GM18867 (cell line): ENCODE measurements around the gene C1RL.
"Not testable (repeated sequence)": the region's sequence is repeated elsewhere in the genome, so short reads cannot be mapped to it uniquely, and the experiment has no call there.

Experiments used
- ATAC-seq: cut with Tn5 transposase; IDR thresholded peaks from one replicate; pipeline ENCODE4 v1.9.1; 2021; ENCODE audit warnings: mild to moderate bottlenecking, moderate library complexity; ENCODE audit not compliant: unreplicated experiment

The C1RL gene

DNA sequence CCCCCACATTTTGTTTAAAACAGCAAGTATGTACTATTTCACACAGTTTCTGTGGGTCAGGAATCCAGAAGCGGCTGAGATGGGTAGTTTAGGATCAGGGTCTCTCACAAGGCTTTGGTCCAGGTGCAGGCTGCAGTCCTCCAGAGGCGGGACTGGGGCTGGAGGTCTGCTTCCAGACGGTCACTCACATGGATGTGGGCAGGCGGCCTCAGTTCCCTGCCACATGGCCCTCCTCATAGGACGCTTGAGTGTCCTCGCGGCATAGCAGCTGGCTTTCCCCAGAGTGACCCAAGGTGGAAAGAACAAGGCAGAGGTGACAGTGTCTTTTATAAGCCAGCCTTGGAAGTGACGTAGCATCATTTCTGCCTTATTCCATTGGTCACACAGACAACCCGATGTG lies 7.9 kb upstream of the C1RL start:
- no peak for ATAC-seq

DNA sequence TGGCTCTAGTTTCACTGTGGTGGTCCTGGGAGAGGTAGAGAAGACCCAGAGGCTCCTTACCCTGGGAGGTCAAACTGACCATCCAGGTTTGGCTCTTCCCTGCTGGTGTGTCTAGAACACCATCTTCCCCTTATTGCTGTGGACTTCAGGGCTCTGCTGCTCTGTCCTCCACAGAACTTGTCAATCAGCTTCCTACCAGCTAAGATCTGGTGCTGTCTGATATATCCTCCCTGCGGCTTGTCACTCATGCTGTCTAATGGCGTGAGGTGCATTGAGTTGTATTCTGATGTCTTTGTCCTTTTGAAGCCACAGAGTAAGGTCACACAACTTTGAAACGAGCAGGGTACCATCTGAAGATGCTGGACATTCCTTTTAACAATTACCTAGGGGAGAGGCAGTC lies 7.2 kb upstream of the C1RL start:
- no peak for ATAC-seq

DNA sequence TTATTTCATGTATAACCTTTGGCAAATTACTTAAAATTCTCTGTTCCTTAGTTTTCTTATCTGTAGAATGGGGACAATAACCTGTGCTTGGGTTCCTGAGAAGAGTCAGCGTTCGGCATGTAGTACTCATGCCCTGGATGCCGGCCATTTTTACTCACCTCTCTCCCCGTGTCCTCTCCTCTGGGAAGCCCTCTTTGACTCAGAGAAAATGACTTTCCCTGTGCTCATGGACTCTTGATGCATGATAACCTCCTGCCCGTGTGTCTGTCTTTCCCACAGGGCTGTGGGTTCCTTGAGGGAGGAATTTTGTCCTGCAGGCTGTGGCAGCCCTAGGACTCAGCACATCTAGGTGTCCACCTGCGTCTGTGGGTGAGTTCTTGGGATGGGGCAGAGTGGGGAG lies 5.8 kb upstream of the C1RL start:
- ATAC-seq, result no peak

DNA sequence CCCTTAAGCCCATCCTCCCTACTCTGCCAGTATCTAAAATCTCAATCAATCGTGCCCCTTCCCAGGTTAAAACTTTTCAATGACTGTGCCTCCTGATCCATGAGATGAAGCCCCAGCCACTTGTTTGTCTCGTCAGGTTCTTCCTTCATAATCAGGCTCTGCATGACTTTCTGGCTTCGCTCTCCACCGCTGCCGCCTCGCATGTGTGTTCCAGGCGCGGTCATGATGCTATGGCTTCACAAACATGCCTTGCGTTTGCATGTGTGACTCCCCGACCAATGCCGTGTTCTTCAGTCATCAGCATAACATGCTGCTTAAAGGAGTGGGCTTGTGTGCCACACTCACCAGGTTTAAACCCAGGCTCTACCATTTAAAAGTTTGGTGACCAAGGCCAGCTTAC lies 5.0 kb upstream of the C1RL start:
- no peak for ATAC-seq

DNA sequence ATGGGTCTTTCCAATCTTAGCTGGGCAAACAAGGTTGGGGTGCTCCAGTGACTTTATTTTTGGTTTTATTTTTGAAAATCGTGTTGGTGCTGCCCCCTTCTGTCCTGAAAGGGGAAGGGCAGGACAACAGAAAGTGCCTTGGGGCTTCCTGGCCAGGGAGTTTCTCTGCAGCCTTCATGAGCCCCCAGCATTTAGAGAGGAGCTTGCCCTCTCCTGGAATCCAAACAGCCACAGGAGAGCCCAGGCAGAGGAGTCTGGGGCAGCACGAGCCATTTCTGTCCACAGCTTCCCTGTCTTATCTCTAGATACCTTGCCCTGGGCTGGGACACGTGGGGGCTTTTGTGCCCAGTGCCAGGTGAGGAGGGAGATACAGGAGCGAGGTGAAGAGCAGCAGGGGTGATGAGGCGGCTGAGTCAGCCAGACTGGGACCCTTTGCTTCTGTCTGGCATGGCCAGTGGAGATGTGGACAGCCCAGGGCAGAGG lies 4.4 kb upstream of the C1RL start:
- ATAC-seq, result no peak

DNA sequence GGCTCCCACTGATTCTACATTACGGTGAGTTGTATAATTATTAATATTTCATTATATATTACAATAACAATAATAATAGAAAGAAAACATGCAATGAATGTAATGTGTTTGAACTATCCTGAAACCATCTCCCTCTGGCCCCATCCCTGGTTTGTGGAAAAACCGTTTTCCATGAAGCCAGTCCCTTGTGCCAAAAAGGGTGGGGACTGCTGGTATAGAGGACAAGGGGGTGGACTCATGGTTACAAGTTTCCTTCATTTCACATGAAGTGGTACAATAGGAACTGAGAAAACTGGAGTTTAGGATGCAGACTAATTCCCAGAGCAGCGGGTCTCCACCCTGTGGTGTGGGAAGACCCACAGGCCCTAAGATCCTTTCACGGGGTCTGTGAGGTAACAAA lies 3.0 kb upstream of the C1RL start:
- ATAC-seq, result no peak

DNA sequence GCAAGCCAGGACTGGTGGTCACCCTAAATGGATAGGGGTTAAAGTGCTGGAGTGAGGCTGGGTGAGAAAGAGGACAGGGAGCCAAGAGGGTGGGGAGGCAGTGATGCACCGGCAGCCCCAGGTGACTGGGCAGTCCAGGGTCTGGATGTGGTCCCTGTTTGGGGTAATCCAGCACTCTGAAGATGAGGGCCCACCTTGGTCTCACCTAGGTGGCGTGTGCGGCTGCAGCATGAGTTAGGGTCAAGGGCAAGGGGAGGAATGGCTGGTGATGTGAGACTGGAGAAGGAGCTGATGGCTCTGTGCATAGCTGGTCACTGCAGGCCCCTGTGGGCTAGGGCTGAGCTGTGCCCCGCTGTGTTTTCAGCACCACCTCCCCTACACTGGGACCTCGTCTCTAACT lies 1.6 kb upstream of the C1RL start:
- ATAC-seq, result no peak

DNA sequence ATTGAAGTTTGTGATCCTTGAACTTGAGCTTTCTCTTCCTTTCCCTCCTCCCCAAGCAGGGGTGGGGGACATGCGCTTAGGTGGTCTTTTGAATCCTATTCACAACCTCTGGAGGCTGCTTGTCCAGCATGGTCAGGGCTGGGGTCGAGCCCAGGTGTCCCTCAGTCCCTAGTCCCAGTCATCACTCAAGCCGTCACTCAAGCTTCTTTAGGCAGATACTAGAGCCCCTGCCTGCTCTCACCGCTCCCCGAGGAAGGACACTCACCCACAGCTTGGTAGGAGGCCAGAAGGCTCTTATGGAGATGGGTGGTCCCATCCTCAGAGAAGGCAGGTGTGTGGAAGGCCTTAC lies 532 bp upstream of the C1RL start:
- ATAC-seq, result no peak

DNA sequence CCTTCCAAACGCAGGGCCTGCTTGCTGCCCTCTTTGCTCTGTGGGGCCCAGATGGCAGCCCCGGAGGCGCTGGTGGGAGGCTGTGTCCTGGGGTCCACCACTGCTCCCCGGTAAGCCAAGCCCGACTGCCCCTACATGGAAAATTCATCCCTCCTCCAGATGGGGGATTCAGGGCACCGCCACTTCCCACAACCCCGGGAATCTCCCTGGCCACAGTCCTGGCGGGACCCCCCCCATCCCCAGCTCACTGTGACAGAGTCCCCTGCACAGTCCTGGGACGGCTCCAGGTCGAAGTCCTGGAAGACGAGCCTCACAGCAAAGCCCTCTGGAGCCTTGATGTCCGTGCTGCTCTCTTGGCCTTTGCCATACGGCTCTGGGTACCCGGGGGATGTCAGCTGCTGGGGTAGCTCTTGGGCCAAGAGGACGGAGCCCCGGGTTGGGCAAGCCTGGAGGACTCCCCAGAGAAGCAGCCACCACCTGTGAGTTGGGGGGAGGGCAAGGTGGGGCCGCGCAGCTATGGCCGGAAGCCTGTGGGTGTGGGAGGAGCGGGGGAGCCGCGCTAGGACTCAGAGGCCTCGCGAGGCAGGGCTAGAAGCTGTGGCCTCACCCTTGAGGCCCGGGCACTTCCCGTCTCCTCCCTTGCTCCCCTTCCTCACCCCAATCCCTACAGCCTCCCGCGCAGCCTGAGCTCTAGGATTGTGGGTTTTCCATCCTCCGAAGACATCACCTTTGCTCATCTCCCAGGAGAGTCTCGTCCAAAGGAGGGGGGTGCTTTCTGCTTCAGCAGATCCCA lies 815 bp downstream of the C1RL start:
- ATAC-seq, result peak; percentile 89

DNA sequence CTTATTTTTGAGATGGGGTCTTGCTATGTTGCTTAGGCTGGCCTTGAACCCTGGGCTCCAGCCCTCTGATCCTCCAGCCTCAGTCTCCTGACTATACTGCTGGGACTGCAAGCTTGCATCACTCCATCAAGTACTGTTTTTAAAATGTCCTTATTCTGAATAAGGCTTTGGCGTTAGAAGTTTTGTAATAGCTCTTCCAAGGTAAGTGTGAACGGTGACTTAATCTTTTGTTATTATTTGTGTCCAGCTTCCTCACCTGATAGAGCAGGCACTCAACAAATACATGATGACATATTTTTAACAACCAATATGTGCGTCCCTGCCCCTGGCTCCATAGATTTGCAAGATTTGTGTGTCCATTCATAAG lies 1.4 kb downstream of the C1RL start:
- no peak for ATAC-seq

DNA sequence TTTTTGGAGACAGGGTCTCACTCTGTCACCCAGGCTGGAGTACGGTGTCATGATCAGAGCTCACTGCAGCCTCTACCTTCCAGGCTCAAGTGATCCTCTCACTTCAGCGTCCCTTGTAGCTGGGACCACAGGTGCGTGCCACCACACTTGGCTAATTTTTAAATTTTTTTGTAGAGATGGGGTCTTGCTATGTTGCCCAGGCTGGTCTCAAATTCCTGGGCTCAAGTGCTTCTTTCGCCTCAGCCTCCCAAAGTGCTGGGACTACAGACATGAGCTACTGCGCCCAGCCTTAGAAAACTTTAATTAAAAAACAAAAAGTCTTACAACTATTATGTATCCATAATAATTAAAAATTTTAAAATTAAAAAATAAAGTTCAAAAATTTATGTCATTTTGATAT lies 1.8 kb downstream of the C1RL start:
- ATAC-seq, result not testable (repeated sequence)

DNA sequence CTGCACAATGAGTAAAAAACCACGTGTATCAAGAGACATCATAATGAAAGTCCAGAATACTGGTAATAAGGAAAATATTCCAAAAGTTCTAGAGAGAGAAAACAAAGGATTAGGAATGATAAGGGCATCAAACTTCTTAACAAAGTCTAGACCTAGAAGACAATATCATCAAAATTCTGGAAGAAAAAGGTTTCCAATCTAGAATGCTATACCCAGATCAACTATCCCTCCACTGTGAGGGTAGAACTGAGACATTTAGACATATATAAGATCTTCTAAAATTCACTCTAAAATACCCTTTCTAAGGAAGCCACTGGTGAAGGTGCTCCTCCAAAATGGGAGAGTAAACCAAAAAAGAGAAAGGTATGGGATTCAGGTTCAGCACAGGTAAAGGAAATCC lies 2.9 kb downstream of the C1RL start:
- no peak for ATAC-seq

DNA sequence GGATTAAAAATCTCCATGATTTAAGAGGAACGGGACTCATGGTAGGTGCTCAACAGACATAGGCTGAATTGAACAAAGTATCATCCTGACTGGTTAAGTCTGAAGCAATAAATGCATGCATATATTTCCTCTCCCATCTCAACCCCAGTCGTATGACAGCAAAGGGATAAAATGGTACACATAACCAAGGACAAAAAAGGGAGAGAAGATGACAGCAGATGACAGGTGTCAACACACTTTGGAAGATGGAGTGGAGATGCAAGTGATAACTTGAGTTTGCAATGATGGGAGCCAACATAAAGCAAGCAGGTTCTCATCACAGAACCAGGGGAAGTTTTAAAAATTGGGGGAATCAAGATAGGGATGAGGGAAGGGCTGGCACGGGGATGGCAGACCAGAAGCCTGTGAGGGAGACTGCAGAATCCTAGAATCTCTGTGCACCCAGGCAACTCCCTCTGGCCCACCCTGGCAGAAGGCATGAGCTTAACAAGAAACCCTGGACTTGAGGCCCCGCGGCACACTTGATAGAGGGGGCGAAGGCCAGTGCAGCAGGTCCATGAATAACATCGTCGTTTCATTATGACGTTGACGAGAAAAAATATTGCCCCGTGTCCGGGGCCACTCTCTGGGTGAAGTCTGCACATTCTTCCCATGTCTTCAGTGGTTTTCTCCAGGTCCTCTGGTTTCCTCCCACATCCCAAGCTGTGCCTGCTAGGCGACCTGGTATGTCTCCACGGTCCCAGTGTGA lies 5.0 kb downstream of the C1RL start:
- ATAC-seq, result no peak

DNA sequence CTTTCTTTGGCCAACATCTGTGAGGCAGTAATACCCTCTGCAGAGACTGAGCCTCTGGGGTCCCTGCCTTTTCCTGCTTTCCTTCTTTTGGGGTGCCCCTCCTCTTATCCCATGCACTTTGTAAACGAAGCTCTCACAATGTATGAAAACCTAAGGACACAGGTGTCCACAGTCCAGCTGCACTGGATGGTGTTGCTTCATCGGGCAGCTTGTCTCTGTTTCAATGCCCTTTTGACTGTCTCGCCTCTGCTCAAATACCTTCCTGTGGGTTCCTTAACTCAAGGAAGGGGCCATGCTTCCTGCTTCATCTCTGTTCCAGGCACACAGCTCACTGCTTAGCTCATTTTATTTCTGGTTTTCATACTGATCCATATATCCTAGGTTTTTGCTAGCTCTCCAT lies 6.4 kb downstream of the C1RL start:
- no peak for ATAC-seq

DNA sequence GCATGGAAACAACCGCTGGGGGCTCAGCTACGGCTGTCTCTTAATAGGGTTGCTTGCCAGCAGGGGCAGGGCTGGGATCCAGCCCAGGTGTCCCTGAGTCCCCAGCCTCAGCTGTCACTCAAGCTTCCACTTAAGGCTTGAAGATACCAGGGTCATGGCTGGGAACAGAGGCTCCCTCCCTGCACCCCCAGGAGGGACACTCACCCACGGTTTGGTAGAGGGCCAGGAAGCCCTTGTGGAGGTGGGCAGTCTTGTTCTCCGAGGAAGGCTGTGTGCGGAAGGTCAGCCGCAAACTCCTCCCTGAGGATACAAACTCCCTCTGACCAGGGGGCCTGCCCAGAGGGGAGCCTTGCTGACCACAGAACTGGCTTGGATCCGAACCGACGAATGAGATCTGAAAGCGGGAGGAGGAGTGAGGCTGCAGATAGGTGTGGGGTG lies 7.3 kb downstream of the C1RL start:
- no peak for ATAC-seq

DNA sequence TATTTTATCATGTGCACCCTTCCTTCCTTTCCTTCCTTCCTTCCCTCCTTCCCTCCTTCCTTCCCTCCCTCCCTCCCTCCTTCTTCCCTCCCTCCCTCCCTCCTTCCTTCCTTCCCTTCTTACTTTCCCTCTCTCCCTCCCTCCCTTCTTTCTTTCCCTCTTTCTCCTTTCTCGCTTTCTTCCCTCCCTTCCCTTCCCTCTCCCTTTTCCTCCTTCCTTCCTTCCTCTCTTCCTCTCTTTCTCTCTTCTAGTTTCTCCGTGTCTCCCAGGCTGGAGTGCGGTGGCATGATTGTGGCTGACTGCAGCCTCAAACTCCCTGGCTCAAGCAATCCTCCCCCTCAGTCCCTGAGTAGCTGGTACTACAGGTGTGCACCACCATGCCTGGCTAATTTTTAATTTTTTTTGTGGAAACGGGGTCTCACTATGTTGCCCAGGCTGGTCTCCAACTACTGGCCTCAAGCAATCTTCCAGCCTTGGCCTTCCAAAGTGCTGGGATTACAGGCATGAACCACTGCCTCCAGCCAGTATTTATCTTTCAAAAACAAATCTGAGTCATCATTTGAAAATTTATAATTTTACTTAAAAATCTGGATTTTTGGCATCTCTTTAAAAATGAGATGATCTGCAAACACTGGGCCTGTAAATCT lies 7.8 kb downstream of the C1RL start:
- no peak for ATAC-seq

DNA sequence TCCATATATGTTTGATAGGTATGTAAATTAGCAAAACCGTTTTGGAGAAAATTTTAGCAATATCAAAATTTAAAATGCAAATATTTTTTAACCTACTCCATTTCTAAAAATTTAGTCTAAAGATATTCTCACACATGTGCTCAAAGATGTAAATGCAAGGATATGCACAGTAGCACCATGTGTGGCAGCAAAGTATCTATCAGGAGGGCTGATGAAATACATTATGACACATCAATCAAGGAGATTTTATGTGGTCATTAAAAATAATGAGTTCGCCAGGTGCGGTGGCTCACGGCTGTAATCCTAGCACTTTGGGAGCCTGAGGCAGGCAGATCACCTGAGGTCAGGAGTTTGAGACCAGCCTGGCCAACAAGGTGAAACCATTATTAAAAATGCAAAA lies 8.8 kb downstream of the C1RL start:
- ATAC-seq, result no peak

DNA sequence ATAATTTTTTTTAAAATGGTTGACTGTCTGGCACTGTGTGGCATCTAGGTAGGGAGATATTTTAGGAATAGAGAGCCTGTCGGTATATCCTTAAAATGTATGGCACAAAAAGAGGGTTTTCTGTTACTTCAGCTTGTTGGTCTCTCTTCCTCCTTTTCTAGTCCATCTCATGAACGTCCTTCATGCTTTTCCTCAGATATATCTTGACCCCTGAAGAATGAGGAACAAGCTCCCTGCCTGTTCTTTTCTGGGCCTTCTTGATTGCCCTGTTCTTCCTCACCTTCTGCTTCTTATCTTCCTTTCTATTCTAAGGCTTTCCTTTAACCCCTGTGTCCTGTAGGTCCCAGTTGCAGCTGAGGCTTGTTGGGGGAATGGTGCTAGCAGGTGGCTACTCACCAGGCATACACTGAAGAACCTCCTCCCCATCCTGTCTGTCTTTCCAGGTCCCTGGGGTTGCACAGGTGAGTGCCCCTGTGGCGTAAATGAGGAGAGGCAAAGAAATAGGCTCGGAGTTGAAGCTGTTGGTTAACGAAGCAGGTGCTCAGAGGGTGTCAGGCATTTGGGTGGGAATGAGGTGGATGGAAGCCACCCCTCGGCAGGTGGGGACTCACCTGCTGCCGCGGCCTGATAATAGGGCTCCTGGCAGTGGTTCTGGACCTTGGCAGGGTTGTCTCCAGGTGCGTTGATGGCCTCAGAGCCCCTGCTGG lies 9.6 kb downstream of the C1RL start:
- ATAC-seq, result no peak

DNA sequence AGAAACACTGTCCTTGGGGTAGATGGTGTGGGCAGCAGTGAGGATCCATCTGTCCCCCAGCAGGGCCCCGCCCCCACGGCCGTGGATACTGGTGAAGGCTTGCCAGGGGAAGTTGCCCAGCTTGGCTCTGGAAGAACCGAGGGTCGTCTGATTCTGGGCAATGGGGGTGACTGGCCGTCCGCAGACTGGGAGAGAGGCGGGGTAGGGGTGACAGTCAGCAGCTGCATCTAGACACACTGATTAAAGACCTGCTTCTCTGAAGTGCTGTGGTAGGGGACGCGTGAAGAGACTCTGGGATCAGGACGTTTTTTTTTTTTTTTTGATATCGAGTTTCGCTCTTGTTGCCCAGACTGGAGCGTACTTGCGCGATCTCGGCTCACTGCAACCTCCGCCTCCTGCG lies 12.0 kb downstream of the C1RL start:
- no peak for ATAC-seq

DNA sequence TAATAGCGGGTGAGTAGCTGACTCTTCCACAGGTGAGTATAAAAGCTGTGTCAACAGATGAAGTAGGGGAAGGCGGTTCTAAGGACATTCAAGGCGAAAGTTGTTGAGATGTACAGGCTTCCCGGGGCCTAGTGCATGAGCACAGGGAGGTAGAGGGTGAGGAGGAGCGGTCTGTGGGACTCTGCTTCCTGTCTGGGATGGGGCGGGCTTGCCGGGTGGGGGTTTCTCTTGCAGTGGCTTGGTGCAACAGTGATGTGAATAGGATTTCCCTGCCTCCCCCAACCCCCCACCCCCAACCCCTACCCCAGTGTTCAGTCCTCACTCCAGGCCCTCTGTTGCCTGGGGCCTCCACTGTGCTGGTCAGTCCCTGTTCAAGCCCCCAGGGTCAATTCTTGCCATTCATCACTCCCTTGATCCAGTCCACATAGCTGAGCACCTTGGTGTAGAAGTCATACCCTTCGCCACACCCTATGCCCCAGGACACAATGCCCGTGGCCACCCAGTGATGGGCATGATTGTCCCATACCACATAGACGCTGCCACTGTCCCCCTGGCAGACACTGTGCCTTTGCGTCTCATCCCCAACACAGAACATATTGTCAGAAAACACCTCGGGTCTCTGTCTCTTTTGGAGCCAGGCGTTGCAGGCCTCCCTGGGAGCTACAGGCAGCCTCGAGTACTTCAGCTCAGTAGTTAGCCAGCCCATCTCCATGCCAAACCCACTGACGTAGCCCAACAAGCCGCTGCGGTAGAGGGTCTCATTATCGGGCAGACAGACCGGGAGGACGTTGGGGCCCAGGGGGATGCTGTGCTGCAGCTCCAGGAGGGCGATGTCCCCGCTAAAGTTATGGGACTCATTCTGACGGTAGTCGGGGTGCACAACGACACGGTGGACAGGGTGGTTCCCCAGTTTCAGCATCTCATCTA lies 12.7 kb downstream of the C1RL start:
- no peak for ATAC-seq
